B cell (primary cell): Measurements from ENCODE around the gene SORL1. TPM values are rescaled to one million over a fixed set of nuclear protein-coding genes. Genes with fewer than 3 reads are reported as not detected.

Experiments
- ATAC-seq: fragments of 200-7000 bp; cut with Tn5 transposase; one replicate; pipeline ENCODE4 v1.10.0; 2021; ENCODE audit warnings: low read depth, mild to moderate bottlenecking, moderate number of reproducible peaks, moderate library complexity
- CTCF ChIA-PET: fragments of 350-600 bp; sonication (Branson Sonifier 250); formaldehyde crosslinking; loops from one replicate; lab custom pipeline; 2021; ENCODE audit warnings: antibody characterized with exemption, inconsistent platforms; lab: Charles Lee
- POLR2A ChIA-PET: fragments of 350-600 bp; sonication (Branson Sonifier 250); formaldehyde crosslinking; loops from one replicate; lab custom pipeline; 2021; ENCODE audit warnings: antibody characterized with exemption; lab: Charles Lee
- DNase-seq: peaks from one replicate; pipeline ENCODE4 v3.0.0; 2013
- H2AFZ ChIP-seq: 2 replicates; pipeline ENCODE4 v1.6.1; 2012; ENCODE audit warnings: mild to moderate bottlenecking, low read depth, low read length; ENCODE audit not compliant: insufficient read depth, poor library complexity, severe bottlenecking
- H3K27ac ChIP-seq, 2 donors: 1 replicate in 1 of 2; 2 replicates in 1 of 2; pipeline ENCODE4 v1.5.1; 2012 to 2013; ENCODE audit warnings: low read length in 2 of 2, mild to moderate bottlenecking in 2 of 2, moderate library complexity in 1 of 2
- H3K27me3 ChIP-seq, 4 experiments: fragments of 200-600 bp in 1 of 4; sonication (generic) in 1 of 4; replicated peaks in 1 of 4; 1 replicate in 2 of 4; 2 replicates in 2 of 4; pipeline versions ENCODE4 v1.6.1 to v1.7.0; 2013 to 2016; ENCODE audit warnings: low read length in 3 of 4, mild to moderate bottlenecking in 2 of 4, mixed read lengths in 1 of 4, moderate library complexity in 1 of 4; ENCODE audit not compliant: insufficient read depth in 4 of 4, control insufficient read depth in 3 of 4; ENCODE audit errors: control extremely low read depth in 1 of 4
- H3K36me3 ChIP-seq, 2 experiments: replicated peaks in 1 of 2; 1 replicate in 1 of 2; 2 replicates in 1 of 2; pipeline versions ENCODE4 v1.6.1 to v1.7.1; 2013; ENCODE audit warnings: low read length in 1 of 2; ENCODE audit not compliant: insufficient read depth in 2 of 2, control insufficient read depth in 1 of 2; ENCODE audit errors: control extremely low read depth in 1 of 2, extremely low read depth in 1 of 2
- H3K4me1 ChIP-seq, 2 donors: fragments of 200-600 bp in 1 of 2; sonication (generic) in 1 of 2; 1 replicate in 1 of 2; 2 replicates in 1 of 2; pipeline versions ENCODE4 v1.5.1 to v1.6.1; 2013 to 2017; ENCODE audit warnings: low read length in 2 of 2; ENCODE audit not compliant: control insufficient read depth in 2 of 2, insufficient read depth in 2 of 2
- H3K4me2 ChIP-seq: replicated peaks from 2 replicates; pipeline ENCODE3; 2012; ENCODE audit warnings: mild to moderate bottlenecking, low read depth, low read length; ENCODE audit not compliant: poor library complexity, severe bottlenecking
- H3K4me3 ChIP-seq, 5 experiments: fragments of 200-600 bp in 1 of 5; sonication (generic) in 1 of 5; 1 replicate in 3 of 5; 2 replicates in 2 of 5; pipeline versions ENCODE4 v1.5.1 to v1.7.0; 2011 to 2016; ENCODE audit warnings: low read length in 4 of 5, mild to moderate bottlenecking in 4 of 5, low read depth in 2 of 5, control low read depth in 1 of 5, moderate library complexity in 1 of 5; ENCODE audit not compliant: insufficient read depth in 1 of 5; ENCODE audit errors: control extremely low read depth in 1 of 5, extremely low read depth in 1 of 5
- H3K79me2 ChIP-seq: fragments of 200-600 bp; sonication (generic); one replicate; pipeline ENCODE4 v1.6.0; 2016; ENCODE audit warnings: low read length; ENCODE audit not compliant: control insufficient read depth, insufficient read depth
- H3K9ac ChIP-seq: fragments of 200-600 bp; sonication (generic); 2 replicates; pipeline ENCODE4 v1.6.1; 2017; ENCODE audit warnings: mild to moderate bottlenecking, low read length, moderate library complexity
- H3K9me3 ChIP-seq, 3 donors: one replicate each; pipeline versions ENCODE4 v1.6.1 to v1.7.1; 2013; ENCODE audit warnings: low read length in 2 of 3; ENCODE audit not compliant: control insufficient read depth in 2 of 3, insufficient read depth in 1 of 3; ENCODE audit errors: control extremely low read depth in 1 of 3
- H4K20me1 ChIP-seq: 2 replicates; pipeline ENCODE4 v1.6.0; 2012; ENCODE audit warnings: mild to moderate bottlenecking, low read length; ENCODE audit not compliant: insufficient read depth, control insufficient read depth, poor library complexity, severe bottlenecking
- H3K27ac Mint-ChIP-seq: one replicate; pipeline ENCODE4 v1.8.0; 2021; ENCODE audit warnings: mixed read lengths
- H3K27me3 Mint-ChIP-seq: one replicate; pipeline ENCODE4 v1.8.0; 2021; ENCODE audit warnings: mixed read lengths
- H3K4me1 Mint-ChIP-seq: one replicate; pipeline ENCODE4 v1.8.0; 2021; ENCODE audit warnings: mixed read lengths
- H3K4me3 Mint-ChIP-seq: one replicate; pipeline ENCODE4 v1.8.0; 2021; ENCODE audit warnings: mixed read lengths
- H3K9me3 Mint-ChIP-seq: one replicate; pipeline ENCODE4 v1.8.0; 2022; ENCODE audit warnings: mixed read lengths; ENCODE audit not compliant: insufficient read depth
- EZH2 ChIP-seq: IDR thresholded peaks from 2 replicates; pipeline ENCODE4 v1.6.1; 2012; ENCODE audit warnings: borderline replicate concordance, low read depth, mild to moderate bottlenecking, moderate library complexity, low read length; ENCODE audit not compliant: insufficient read depth, poor library complexity, severe bottlenecking
- WGBS: methylation state at CpG from one replicate; pipeline ENCODE4 v1.1.5; 2013; ENCODE audit warnings: missing lambda C conversion rate; ENCODE audit not compliant: insufficient coverage; 5-methylcytosine and 5-hydroxymethylcytosine counted together
- intact Hi-C: fragments of 100-400 bp; cut with micrococcal nuclease; formaldehyde crosslinking; loops from one replicate; pipeline ENCODE4 v1.10.0; 2022
- polyA plus RNA-seq: library from polyadenylated mRNA; depleted of rRNA; stranded (reverse); fragments of >200 nt; gene quantifications from 2 replicates; pipeline ENCODE4 v1.2.3, GENCODE V29; 2012
- total RNA-seq, 2 donors: library from RNA; stranded (reverse); fragments of 120-200 nt in 1 of 2; gene quantifications; 1 replicate in 1 of 2; 2 replicates in 1 of 2; pipeline versions ENCODE4 v1.2.3 to v1.2.4, GENCODE V29; 2013 to 2022
- TF ChIP-seq, protein P1 (sequence below): fragments of 200-600 bp; IDR thresholded peaks from one replicate; pipeline ENCODE4 v1.8.0; 2022; ENCODE audit warnings: antibody characterized with exemption, mild to moderate bottlenecking

SORL1 gene
- total and polyA plus RNA-seq, 2 donors (not counting 1 experiment from before 2014, with no cell fraction given) = 13.0 to 396 TPM

DNA sequence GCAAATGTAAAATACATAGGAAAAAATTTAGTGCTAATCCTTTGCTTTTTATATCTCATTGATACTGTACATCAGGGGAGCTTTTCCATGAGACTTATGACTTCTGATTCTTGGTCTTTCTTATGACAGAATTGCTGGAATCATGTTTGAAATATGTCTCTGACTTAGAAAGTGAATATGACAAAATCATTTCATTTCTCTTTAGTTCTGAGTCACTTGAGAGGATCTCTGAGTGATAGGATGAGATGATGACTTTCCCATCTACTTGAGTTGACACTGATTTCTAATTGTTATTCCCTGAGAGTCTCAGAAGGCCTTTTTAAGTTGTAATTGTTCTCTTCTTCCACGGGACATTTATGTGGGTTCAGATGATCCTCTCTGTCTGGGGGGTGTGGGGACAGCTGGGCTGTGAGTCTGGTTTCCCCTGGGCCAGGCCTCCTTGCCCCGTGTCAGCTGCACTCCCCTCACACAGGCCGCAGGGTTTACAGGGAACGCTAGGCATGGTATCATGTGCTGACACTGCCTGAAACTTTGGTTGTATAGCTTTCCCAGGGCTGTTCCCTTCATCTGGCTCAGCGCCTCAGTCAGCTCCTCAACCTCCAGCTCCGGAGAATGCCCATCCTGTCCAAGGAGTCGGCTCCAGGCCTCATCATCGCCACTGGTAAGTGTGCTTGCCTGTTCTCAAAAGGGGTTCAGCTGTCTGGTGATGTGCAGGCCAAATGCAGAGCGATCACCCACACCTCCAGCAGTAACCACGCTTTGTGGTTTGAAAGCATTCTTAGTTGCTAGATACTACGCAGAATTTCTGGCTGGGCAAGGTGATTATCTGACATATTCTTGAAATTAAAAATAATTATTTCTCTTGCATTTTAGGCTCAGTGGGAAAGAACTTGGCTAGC is 70.2 kb downstream of the SORL1 start:
- Histone ChIP-seq H4K20me1 (no peaks in the 10 kb centered on the region), H2AFZ (no peak overlapping the region), H3K4me1 (peaks cover 22 to 24% of the 10 kb centered on the region in 2 donors), H3K79me2 (peaks cover 11% of the 10 kb centered on the region), H3K9me3 (peaks cover 5 to 13% (median 8%) of the 10 kb centered on the region in 3 donors), H3K4me3 (no peak overlapping the region), H3K4me2 (no peak overlapping the region), H3K36me3 (peaks cover 18 to 29% of the 10 kb centered on the region in 2 experiments), H3K27me3 (no peaks in the 10 kb centered on the region), H3K27ac (no peak overlapping the region), H3K9ac (no peak overlapping the region)
- no peak overlapping the region for H3K27ac Mint-ChIP-seq
- ATAC-seq (no peak), DNase-seq (no peak)
- no peak overlapping the region for H3K4me3 Mint-ChIP-seq
- ChIA-PET CTCF (no interaction called here), POLR2A (no interaction called here)
- TF ChIP-seq, protein P1, sequence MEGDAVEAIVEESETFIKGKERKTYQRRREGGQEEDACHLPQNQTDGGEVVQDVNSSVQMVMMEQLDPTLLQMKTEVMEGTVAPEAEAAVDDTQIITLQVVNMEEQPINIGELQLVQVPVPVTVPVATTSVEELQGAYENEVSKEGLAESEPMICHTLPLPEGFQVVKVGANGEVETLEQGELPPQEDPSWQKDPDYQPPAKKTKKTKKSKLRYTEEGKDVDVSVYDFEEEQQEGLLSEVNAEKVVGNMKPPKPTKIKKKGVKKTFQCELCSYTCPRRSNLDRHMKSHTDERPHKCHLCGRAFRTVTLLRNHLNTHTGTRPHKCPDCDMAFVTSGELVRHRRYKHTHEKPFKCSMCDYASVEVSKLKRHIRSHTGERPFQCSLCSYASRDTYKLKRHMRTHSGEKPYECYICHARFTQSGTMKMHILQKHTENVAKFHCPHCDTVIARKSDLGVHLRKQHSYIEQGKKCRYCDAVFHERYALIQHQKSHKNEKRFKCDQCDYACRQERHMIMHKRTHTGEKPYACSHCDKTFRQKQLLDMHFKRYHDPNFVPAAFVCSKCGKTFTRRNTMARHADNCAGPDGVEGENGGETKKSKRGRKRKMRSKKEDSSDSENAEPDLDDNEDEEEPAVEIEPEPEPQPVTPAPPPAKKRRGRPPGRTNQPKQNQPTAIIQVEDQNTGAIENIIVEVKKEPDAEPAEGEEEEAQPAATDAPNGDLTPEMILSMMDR = no peak
- no peak for TF ChIP-seq EZH2
- WGBS = 85% methylated on average over 7 of the region's 11 CpGs
- H3K4me1 Mint-ChIP-seq = peaks cover 31% of the 10 kb centered on the region
- no peaks in the 10 kb centered on the region for H3K27me3 Mint-ChIP-seq
- intact Hi-C loops = no loop called here
- peaks cover 4% of the 10 kb centered on the region for H3K9me3 Mint-ChIP-seq
